Astrocyte (in vitro differentiated cells and primary cell): Measurements from ENCODE around the gene MCF2L2.

Experiments
- EZH2 ChIP-seq: IDR thresholded peaks from 2 replicates; pipeline ENCODE4 v1.6.1; 2012; ENCODE audit warnings: mild to moderate bottlenecking, low read length, inconsistent platforms; ENCODE audit not compliant: insufficient read depth
- TF ChIP-seq, protein P1 (sequence below): IDR thresholded peaks from 2 replicates; pipeline ENCODE4 v1.5.1; 2011; ENCODE audit warnings: low read depth, mild to moderate bottlenecking, inconsistent platforms, low read length, moderate library complexity; ENCODE audit not compliant: insufficient read depth

DNA sequence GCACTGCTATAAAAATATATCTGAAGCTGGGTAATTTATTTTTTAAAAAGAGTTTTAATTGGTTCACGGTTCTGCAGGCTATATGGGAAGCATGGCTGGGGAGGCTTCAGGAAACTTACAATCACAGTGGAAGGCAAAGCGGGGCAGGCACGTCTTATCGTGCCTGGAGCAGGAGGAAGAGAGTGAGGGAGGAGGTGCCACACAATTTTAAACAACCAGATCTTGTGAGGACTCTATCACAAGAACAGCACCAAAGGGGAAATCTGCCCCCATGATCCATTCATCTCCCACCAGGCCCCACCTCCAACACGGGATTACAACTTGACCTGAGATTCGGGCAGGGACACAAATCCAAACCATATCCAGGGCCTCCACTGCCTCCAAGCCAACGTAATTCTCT is 75.0 kb downstream of the MCF2L2 start:
- TF ChIP-seq, protein P1, sequence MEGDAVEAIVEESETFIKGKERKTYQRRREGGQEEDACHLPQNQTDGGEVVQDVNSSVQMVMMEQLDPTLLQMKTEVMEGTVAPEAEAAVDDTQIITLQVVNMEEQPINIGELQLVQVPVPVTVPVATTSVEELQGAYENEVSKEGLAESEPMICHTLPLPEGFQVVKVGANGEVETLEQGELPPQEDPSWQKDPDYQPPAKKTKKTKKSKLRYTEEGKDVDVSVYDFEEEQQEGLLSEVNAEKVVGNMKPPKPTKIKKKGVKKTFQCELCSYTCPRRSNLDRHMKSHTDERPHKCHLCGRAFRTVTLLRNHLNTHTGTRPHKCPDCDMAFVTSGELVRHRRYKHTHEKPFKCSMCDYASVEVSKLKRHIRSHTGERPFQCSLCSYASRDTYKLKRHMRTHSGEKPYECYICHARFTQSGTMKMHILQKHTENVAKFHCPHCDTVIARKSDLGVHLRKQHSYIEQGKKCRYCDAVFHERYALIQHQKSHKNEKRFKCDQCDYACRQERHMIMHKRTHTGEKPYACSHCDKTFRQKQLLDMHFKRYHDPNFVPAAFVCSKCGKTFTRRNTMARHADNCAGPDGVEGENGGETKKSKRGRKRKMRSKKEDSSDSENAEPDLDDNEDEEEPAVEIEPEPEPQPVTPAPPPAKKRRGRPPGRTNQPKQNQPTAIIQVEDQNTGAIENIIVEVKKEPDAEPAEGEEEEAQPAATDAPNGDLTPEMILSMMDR, result no peak
- no peak for TF ChIP-seq EZH2
